HCT116 (cell line): Measurements from ENCODE around the gene ZNF627. TPM values are rescaled to one million over a fixed set of nuclear protein-coding genes. Genes with fewer than 3 reads are reported as not detected.

Source experiments
- ATAC-seq: fragments of 200-7000 bp; cut with Tn5 transposase; 2 replicates; pipeline ENCODE4 v1.9.1; 2020; ENCODE audit warnings: mild to moderate bottlenecking, moderate library complexity
- BruUV-seq: library from RNA; stranded (reverse); fragments of 400-500 nt; replicated peaks from 2 replicates; lab custom pipeline; 2021; lab: Mats Ljungman, UMichigan
- CTCF ChIA-PET: fragments of 300-600 bp; sonication (Branson Sonifier 250); formaldehyde crosslinking; loops from one replicate; lab custom pipeline; 2021; ENCODE audit warnings: antibody characterized with exemption; lab: Charles Lee
- POLR2A ChIA-PET: fragments of 300-600, 350-600 bp; sonication (Branson Sonifier 250); formaldehyde crosslinking; loops from one replicate; lab custom pipeline; 2021; ENCODE audit warnings: antibody characterized with exemption; lab: Charles Lee
- RAD21 ChIA-PET, 2 experiments: fragments of 300-600 bp; sonication (Branson Sonifier 250); formaldehyde crosslinking; loops; one replicate each; lab custom pipeline; 2023; ENCODE audit warnings: low total read pairs in 2 of 2; ENCODE audit not compliant: uncharacterized antibody in 2 of 2, unreplicated experiment in 2 of 2, low non-redundant PET in 1 of 2; lab: Charles Lee
- DNase-seq: peaks from one replicate; pipeline ENCODE4 v3.0.0-alpha.2; 2010; ENCODE audit warnings: low read depth, low spot score
- H2AFZ ChIP-seq: fragments of 200-600 bp; shearing (Covaris generic), sonication (generic); 2 replicates; pipeline ENCODE4 v1.6.1; 2017; ENCODE audit warnings: low read depth, mixed run types, mixed read lengths, antibody characterized with exemption, low read length; ENCODE audit not compliant: poor library complexity, severe bottlenecking
- H3K27ac ChIP-seq: 2 replicates; pipeline ENCODE4 v1.5.1; 2012; ENCODE audit warnings: low read depth, low read length
- H3K27me3 ChIP-seq: fragments of 200-600 bp; sonication (generic); 2 replicates; pipeline ENCODE4 v1.6.1; 2016; ENCODE audit warnings: mixed run types, low read length, mixed read lengths; ENCODE audit not compliant: insufficient read depth
- H3K36me3 ChIP-seq, 2 experiments: fragments of 200-500 bp in 1 of 2; fragments of 200-600 bp in 1 of 2; sonication (Bioruptor generic) in 1 of 2; sonication (generic) in 1 of 2; 2 replicates each; pipeline versions ENCODE4 v1.5.1 to v1.6.1; 2014 to 2016; ENCODE audit warnings: low read length in 2 of 2, inconsistent platforms in 1 of 2, mixed read lengths in 1 of 2, mixed run types in 1 of 2; ENCODE audit not compliant: insufficient read depth in 2 of 2, control insufficient read depth in 1 of 2
- H3K4me1 ChIP-seq, 2 experiments: fragments of 200-600 bp in 1 of 2; sonication (generic) in 1 of 2; 2 replicates each; pipeline versions ENCODE4 v1.5.1 to v1.6.1; 2012 to 2017; ENCODE audit warnings: low read length in 2 of 2, inconsistent platforms in 1 of 2, mild to moderate bottlenecking in 1 of 2, mixed read lengths in 1 of 2, mixed run types in 1 of 2, moderate library complexity in 1 of 2; ENCODE audit not compliant: insufficient read depth in 2 of 2, control insufficient read depth in 1 of 2
- H3K4me2 ChIP-seq: fragments of 200-600 bp; sonication (generic); 2 replicates; pipeline ENCODE4 v1.6.1; 2017; ENCODE audit warnings: mixed run types, low read length, mixed read lengths
- H3K4me3 ChIP-seq, 2 experiments: fragments of 200-600 bp in 1 of 2; sonication (generic) in 1 of 2; replicated peaks in 1 of 2; 2 replicates each; pipeline ENCODE4 v1.5.1; 2011 to 2016; ENCODE audit warnings: low read length in 2 of 2, control low read depth in 1 of 2, low read depth in 1 of 2, mild to moderate bottlenecking in 1 of 2, mixed read lengths in 1 of 2, mixed run types in 1 of 2
- H3K79me2 ChIP-seq: fragments of 200-600 bp; sonication (generic); 2 replicates; pipeline ENCODE4 v1.6.1; 2017; ENCODE audit warnings: mild to moderate bottlenecking, mixed run types, low read length, moderate library complexity, mixed read lengths; ENCODE audit not compliant: insufficient read depth
- H3K9ac ChIP-seq: fragments of 200-600 bp; sonication (generic); 2 replicates; pipeline ENCODE4 v1.6.1; 2016; ENCODE audit warnings: low read length, mixed read lengths
- H3K9me2 ChIP-seq: fragments of 200-600 bp; sonication (generic), shearing (Covaris generic); 2 replicates; pipeline ENCODE4 v1.6.1; 2017; ENCODE audit warnings: mixed run types, mild to moderate bottlenecking, moderate library complexity; ENCODE audit not compliant: insufficient read depth
- H3K9me3 ChIP-seq, 2 experiments: fragments of 200-500 bp in 1 of 2; fragments of 200-600 bp in 1 of 2; sonication (Bioruptor generic) in 1 of 2; sonication (generic) in 1 of 2; 2 replicates each; pipeline ENCODE4 v1.6.1; 2014 to 2017; ENCODE audit warnings: low read length in 2 of 2, mixed read lengths in 2 of 2, inconsistent platforms in 1 of 2, low read depth in 1 of 2, mild to moderate bottlenecking in 1 of 2, mixed run types in 1 of 2, moderate library complexity in 1 of 2; ENCODE audit not compliant: control insufficient read depth in 1 of 2, insufficient read depth in 1 of 2
- H4K20me1 ChIP-seq: fragments of 200-600 bp; sonication (generic), shearing (Covaris generic); 2 replicates; pipeline ENCODE4 v1.6.1; 2017; ENCODE audit warnings: mixed run types, mild to moderate bottlenecking, moderate library complexity; ENCODE audit not compliant: insufficient read depth
- CBX3 ChIP-seq: IDR thresholded peaks from 2 replicates; pipeline ENCODE4 v1.6.1; 2012; ENCODE audit warnings: low read depth
- EGR1 ChIP-seq: IDR thresholded peaks from 2 replicates; pipeline ENCODE4 v1.6.1; 2012; ENCODE audit warnings: low read depth
- ELF1 ChIP-seq: IDR thresholded peaks from 2 replicates; pipeline ENCODE4 v1.6.1; 2012; ENCODE audit warnings: low read depth, borderline replicate concordance
- EZH2 ChIP-seq: fragments of 200-600 bp; sonication (generic); IDR thresholded peaks from 2 replicates; pipeline ENCODE4 v1.6.1; 2017; ENCODE audit warnings: antibody characterized with exemption, mixed run types
- EZH2phosphoT487 ChIP-seq: fragments of 200-600 bp; IDR thresholded peaks from 2 replicates; pipeline ENCODE4 v1.6.1; 2018; ENCODE audit warnings: antibody characterized with exemption, borderline replicate concordance
- FOSL1 ChIP-seq: IDR thresholded peaks from 2 replicates; pipeline ENCODE4 v1.6.1; 2012; ENCODE audit warnings: low read depth
- POLR2A ChIP-seq: IDR thresholded peaks from 2 replicates; pipeline ENCODE4 v1.7.0; 2011; ENCODE audit warnings: borderline replicate concordance; ENCODE audit not compliant: insufficient read depth, insufficient read length; ENCODE audit errors: extremely low read depth
- SIN3A ChIP-seq: IDR thresholded peaks from 2 replicates; pipeline ENCODE4 v1.6.1; 2012; ENCODE audit warnings: low read depth
- SP1 ChIP-seq: IDR thresholded peaks from 2 replicates; pipeline ENCODE4 v1.6.1; 2012; ENCODE audit warnings: low read depth
- SRF ChIP-seq: IDR thresholded peaks from 2 replicates; pipeline ENCODE4 v1.6.1; 2012; ENCODE audit warnings: low read depth
- YY1 ChIP-seq: IDR thresholded peaks from 2 replicates; pipeline ENCODE4 v1.6.1; 2011; ENCODE audit warnings: low read length, low read depth, moderate library complexity, mild to moderate bottlenecking; ENCODE audit not compliant: insufficient replicate concordance; ENCODE audit errors: extremely low read depth
- ZFX ChIP-seq: fragments of 450-650 bp; IDR thresholded peaks from 2 replicates; pipeline ENCODE4 v1.6.1; 2017
- ZNF274 ChIP-seq: fragments of 200-500 bp; sonication (Bioruptor generic); IDR thresholded peaks from 2 replicates; pipeline ENCODE4 v1.6.1; 2014; ENCODE audit warnings: mild to moderate bottlenecking, low read depth, low read length, inconsistent platforms
- intact Hi-C: fragments of 100-400 bp; cut with micrococcal nuclease; formaldehyde crosslinking; loops from 2 replicates; pipeline ENCODE4 v1.10.0; 2022
- total RNA-seq: library from RNA; stranded (reverse); gene quantifications from one replicate; pipeline ENCODE4 v1.2.1, GENCODE V29; 2021; ENCODE audit not compliant: unreplicated experiment
- TF ChIP-seq, protein P1 (sequence below): IDR thresholded peaks from 2 replicates; pipeline ENCODE4 v1.6.1; 2011; ENCODE audit warnings: mild to moderate bottlenecking, low read length, moderate library complexity; ENCODE audit not compliant: insufficient replicate concordance; ENCODE audit errors: extremely low read depth
- TF ChIP-seq, protein P2 (sequence below): IDR thresholded peaks from 2 replicates; pipeline ENCODE4 v1.6.1; 2012; ENCODE audit warnings: low read depth
- TF ChIP-seq, protein P3 (sequence below): IDR thresholded peaks from 2 replicates; pipeline ENCODE4 v1.6.1; 2012

ZNF627 gene
- total RNA-seq, 1 experiment from 2014 or later = 14.8 TPM

DNA sequence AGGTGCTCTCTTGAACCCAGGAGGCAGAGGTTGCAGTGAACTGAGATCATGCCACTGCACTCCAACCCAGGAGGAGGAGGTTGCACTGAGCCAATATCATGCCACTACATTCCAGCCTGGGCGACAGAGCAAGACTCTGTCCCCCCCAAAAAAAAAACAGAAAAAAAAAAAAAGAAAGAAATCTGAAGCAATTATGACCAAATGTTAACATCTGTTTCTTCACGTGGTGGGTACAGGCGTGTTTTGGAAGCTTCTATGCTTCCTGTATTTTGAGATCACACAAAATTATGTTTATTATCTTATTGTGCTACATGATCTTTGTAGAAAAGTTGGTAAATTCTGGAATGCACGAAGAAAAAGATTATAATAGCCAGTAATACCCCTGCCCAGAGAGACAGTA is 17.2 kb upstream of the ZNF627 start:
- no TSS peak for BruUV-seq
- Histone ChIP-seq H3K27me3 (no peaks in the 10 kb centered on the region), H3K4me1 (peaks cover 2 to 3% of the 10 kb centered on the region in 2 experiments; a peak in 2 of 4 replicates), H3K9me2 (no peaks in the 10 kb centered on the region), H4K20me1 (no peaks in the 10 kb centered on the region), H3K36me3 (no peaks in the 10 kb centered on the region), H3K79me2 (no peaks in the 10 kb centered on the region), H3K27ac (no peak overlapping the region), H3K4me2 (no peak overlapping the region), H2AFZ (no peak overlapping the region), H3K9ac (no peak overlapping the region), H3K9me3 (no peaks in the 10 kb centered on the region)
- intact Hi-C loops = no loop called here
- ChIA-PET CTCF (no interaction called here), RAD21 (no interaction called here), POLR2A (no interaction called here)
- no peak for DNase-seq
- TF ChIP-seq FOSL1 = no peak
- no peak for TF ChIP-seq POLR2A
- TF ChIP-seq SRF = no peak
- TF ChIP-seq YY1 = no peak
- no peak for TF ChIP-seq ZNF274
- TF ChIP-seq ELF1 = no peak
- TF ChIP-seq, all 23 proteins: peak for 0
- ATAC-seq = no peak
- H3K4me3 ChIP-seq = no peak overlapping the region

DNA sequence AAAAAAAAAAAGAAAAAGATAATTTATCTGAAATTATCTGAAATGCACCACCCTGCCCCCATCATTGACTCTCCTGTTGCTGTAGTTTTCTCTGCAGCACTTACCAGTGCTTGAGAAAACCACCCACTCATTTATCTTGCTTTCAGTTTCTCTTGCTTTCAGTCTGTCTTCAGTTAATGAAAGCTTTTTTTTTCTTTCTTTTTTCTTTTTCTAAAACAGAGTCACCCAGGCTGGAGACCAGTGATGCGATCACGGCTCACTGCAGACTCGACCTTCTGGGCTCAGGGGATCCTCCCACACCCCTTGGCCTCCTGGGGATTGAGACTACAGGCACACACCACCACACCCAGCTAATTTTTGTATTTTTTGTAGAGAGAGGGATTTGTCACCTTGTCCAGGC is 15.5 kb upstream of the ZNF627 start:
- Histone ChIP-seq H4K20me1 (no peaks in the 10 kb centered on the region), H3K27ac (no peak overlapping the region), H3K9me3 (no peaks in the 10 kb centered on the region), H3K9me2 (no peaks in the 10 kb centered on the region), H3K4me3 (no peak overlapping the region), H2AFZ (no peak overlapping the region), H3K27me3 (no peaks in the 10 kb centered on the region), H3K4me2 (no peak overlapping the region)
- intact Hi-C loops = no loop called here
- POLR2A ChIA-PET = interaction anchor here (0.7 kb wide), 1 partner anchor 44 kb away, joined by 3 read pairs; no protein-coding TSS in a partner anchor
- DNase-seq = no peak
- no TSS peak for BruUV-seq
- TF ChIP-seq ZNF274 = no peak
- TF ChIP-seq SP1 = no peak
- TF ChIP-seq EZH2 = no peak
- no peak for TF ChIP-seq SRF
- TF ChIP-seq, protein P1, sequence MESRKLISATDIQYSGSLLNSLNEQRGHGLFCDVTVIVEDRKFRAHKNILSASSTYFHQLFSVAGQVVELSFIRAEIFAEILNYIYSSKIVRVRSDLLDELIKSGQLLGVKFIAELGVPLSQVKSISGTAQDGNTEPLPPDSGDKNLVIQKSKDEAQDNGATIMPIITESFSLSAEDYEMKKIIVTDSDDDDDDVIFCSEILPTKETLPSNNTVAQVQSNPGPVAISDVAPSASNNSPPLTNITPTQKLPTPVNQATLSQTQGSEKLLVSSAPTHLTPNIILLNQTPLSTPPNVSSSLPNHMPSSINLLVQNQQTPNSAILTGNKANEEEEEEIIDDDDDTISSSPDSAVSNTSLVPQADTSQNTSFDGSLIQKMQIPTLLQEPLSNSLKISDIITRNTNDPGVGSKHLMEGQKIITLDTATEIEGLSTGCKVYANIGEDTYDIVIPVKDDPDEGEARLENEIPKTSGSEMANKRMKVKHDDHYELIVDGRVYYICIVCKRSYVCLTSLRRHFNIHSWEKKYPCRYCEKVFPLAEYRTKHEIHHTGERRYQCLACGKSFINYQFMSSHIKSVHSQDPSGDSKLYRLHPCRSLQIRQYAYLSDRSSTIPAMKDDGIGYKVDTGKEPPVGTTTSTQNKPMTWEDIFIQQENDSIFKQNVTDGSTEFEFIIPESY = no peak
- TF ChIP-seq, protein P2, sequence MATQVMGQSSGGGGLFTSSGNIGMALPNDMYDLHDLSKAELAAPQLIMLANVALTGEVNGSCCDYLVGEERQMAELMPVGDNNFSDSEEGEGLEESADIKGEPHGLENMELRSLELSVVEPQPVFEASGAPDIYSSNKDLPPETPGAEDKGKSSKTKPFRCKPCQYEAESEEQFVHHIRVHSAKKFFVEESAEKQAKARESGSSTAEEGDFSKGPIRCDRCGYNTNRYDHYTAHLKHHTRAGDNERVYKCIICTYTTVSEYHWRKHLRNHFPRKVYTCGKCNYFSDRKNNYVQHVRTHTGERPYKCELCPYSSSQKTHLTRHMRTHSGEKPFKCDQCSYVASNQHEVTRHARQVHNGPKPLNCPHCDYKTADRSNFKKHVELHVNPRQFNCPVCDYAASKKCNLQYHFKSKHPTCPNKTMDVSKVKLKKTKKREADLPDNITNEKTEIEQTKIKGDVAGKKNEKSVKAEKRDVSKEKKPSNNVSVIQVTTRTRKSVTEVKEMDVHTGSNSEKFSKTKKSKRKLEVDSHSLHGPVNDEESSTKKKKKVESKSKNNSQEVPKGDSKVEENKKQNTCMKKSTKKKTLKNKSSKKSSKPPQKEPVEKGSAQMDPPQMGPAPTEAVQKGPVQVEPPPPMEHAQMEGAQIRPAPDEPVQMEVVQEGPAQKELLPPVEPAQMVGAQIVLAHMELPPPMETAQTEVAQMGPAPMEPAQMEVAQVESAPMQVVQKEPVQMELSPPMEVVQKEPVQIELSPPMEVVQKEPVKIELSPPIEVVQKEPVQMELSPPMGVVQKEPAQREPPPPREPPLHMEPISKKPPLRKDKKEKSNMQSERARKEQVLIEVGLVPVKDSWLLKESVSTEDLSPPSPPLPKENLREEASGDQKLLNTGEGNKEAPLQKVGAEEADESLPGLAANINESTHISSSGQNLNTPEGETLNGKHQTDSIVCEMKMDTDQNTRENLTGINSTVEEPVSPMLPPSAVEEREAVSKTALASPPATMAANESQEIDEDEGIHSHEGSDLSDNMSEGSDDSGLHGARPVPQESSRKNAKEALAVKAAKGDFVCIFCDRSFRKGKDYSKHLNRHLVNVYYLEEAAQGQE = no peak
- no peak for TF ChIP-seq EGR1
- TF ChIP-seq ZFX = no peak
- no peak for TF ChIP-seq CBX3
- TF ChIP-seq EZH2phosphoT487 = no peak
- TF ChIP-seq, protein P3, sequence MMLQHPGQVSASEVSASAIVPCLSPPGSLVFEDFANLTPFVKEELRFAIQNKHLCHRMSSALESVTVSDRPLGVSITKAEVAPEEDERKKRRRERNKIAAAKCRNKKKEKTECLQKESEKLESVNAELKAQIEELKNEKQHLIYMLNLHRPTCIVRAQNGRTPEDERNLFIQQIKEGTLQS = no peak
- TF ChIP-seq YY1 = no peak
- no peak for TF ChIP-seq SIN3A
- TF ChIP-seq ELF1 = no peak
- TF ChIP-seq, all 23 proteins: peak for 0
- Histone ChIP-seq H3K79me2 (no peaks in the 10 kb centered on the region), H3K9ac (no peak overlapping the region), H3K36me3 (no peaks in the 10 kb centered on the region), H3K4me1 (peaks cover 2 to 3% of the 10 kb centered on the region in 2 experiments; a peak in 2 of 4 replicates)
- RAD21 ChIA-PET = no interaction called here
- CTCF ChIA-PET = interaction anchor here (0.6 to 1.9 kb wide), 2 partner anchors 9 to 22 kb away, joined by 3 to 4 read pairs; no protein-coding TSS in a partner anchor
- no peak for ATAC-seq
